ENCODE results near the gene CYRIA. TPM values are rescaled to one million over a fixed set of nuclear protein-coding genes. Genes with fewer than 3 reads are reported as not detected.

Gene CYRIA
- total RNA-seq, 2 donors from 2014 or later = 4.4 to 5.3 TPM

- Histone ChIP-seq H3K4me3 (no peak overlapping the region), H3K9me3 (no peaks in the 10 kb centered on the region), H3K27ac (no peak overlapping the region), H3K27me3 (no peaks in the 10 kb centered on the region), H3K36me3 (replicated peaks in 1 of 2; ENCODE audit: insufficient read depth in 1 of 2, low read depth in 2 of 2) (no peaks in the 10 kb centered on the region), H3K4me1 (peaks cover 4% of the 10 kb centered on the region)
- intact Hi-C loops (cut with DNase I) = no loop called here
- ATAC-seq = no peak
- 78 to 87% methylated on average over 5 of the region's 5 CpGs for WGBS, 2 donors
- DNase-seq = no peak
- no peak for TF ChIP-seq CTCF (IDR thresholded peaks at IDR 0.05)
- TF ChIP-seq POLR2A (IDR thresholded peaks at IDR 0.05) = no peak
These were observed 41.5 kb upstream of the CYRIA start for GRCh38 chr2:16707014-16707623.

- no peaks in the 10 kb centered on the region for H3K36me3 ChIP-seq (replicated peaks in 1 of 2; ENCODE audit: insufficient read depth in 1 of 2, low read depth in 2 of 2)
- DNase-seq = no peak
- intact Hi-C loops (cut with DNase I) = no loop called here
- H3K9me3 ChIP-seq = peaks cover 0 to 6% (median 0%) of the 10 kb centered on the region in 3 donors
- H3K4me3 ChIP-seq = no peak overlapping the region
- H3K27me3 ChIP-seq = no peaks in the 10 kb centered on the region
- no peak overlapping the region for H3K27ac ChIP-seq
- TF ChIP-seq CTCF (IDR thresholded peaks at IDR 0.05) = no peak
- no peak for TF ChIP-seq POLR2A (IDR thresholded peaks at IDR 0.05)
- H3K4me1 ChIP-seq = no peaks in the 10 kb centered on the region
- ATAC-seq = no peak
- WGBS, 2 donors = 34 to 48% methylated on average over 11 of the region's 11 CpGs
These were observed 35.1 kb upstream of the CYRIA start for GRCh38 chr2:16700551-16701259.

- DNase-seq (no peak), ATAC-seq (no peak)
- H3K4me1 ChIP-seq = no peaks in the 10 kb centered on the region
- H3K27ac ChIP-seq = no peak overlapping the region
- intact Hi-C loops (cut with DNase I) = no loop called here
- no peaks in the 10 kb centered on the region for H3K36me3 ChIP-seq (replicated peaks in 1 of 2; ENCODE audit: insufficient read depth in 1 of 2, low read depth in 2 of 2)
- no peaks in the 10 kb centered on the region for H3K27me3 ChIP-seq
- H3K4me3 ChIP-seq = no peak overlapping the region
- 64 to 65% methylated on average over 4 of the region's 4 CpGs for WGBS, 2 donors
- H3K9me3 ChIP-seq = peaks cover 0 to 6% (median 0%) of the 10 kb centered on the region in 3 donors
- TF ChIP-seq POLR2A (IDR thresholded peaks at IDR 0.05) (no peak), CTCF (IDR thresholded peaks at IDR 0.05) (no peak)
These were observed 28.2 kb upstream of the CYRIA start for GRCh38 chr2:16693854-16694253.

GRCh38 chr2:16691261-16691660 lies 25.6 kb upstream of the CYRIA start:
- intact Hi-C loops (cut with DNase I) = no loop called here
- 71 to 75% methylated on average over 7 of the region's 7 CpGs for WGBS, 2 donors
- DNase-seq = no peak
- no peaks in the 10 kb centered on the region for H3K9me3 ChIP-seq
- no peaks in the 10 kb centered on the region for H3K4me1 ChIP-seq
- TF ChIP-seq POLR2A (IDR thresholded peaks at IDR 0.05) (no peak), CTCF (IDR thresholded peaks at IDR 0.05) (no peak)
- no peaks in the 10 kb centered on the region for H3K36me3 ChIP-seq (replicated peaks in 1 of 2; ENCODE audit: insufficient read depth in 1 of 2, low read depth in 2 of 2)
- H3K27ac ChIP-seq = no peak overlapping the region
- H3K4me3 ChIP-seq = no peak overlapping the region
- H3K27me3 ChIP-seq = no peaks in the 10 kb centered on the region
- ATAC-seq = no peak

- no peak for DNase-seq
- no peak for TF ChIP-seq POLR2A (IDR thresholded peaks at IDR 0.05)
- TF ChIP-seq CTCF (IDR thresholded peaks at IDR 0.05) = no peak
- Histone ChIP-seq H3K4me1 (no peaks in the 10 kb centered on the region), H3K27ac (no peak overlapping the region), H3K36me3 (replicated peaks in 1 of 2; ENCODE audit: insufficient read depth in 1 of 2, low read depth in 2 of 2) (no peaks in the 10 kb centered on the region), H3K27me3 (no peaks in the 10 kb centered on the region), H3K9me3 (no peaks in the 10 kb centered on the region), H3K4me3 (no peak overlapping the region)
- 81 to 87% methylated on average over 4 of the region's 4 CpGs for WGBS, 2 donors
- no peak for ATAC-seq
- intact Hi-C loops (cut with DNase I) = no loop called here
These were observed 22.3 kb upstream of the CYRIA start for GRCh38 chr2:16687955-16688354.

Data from body of pancreas (tissue), 4 donors.